ENCODE data around the gene FHAD1.
"Not testable (repeated sequence)": the region's sequence is repeated elsewhere in the genome, so short reads cannot be mapped to it uniquely, and the experiment has no call there.

Gene FHAD1

GRCh38 chr1:15430787-15431570 is 184.0 kb downstream of the FHAD1 start:
- peak; percentile 30 to 68 for DNase-seq (ENCODE audit: extremely low read depth in 1 of 2, low read depth in 1 of 2)

GRCh38 chr1:15431571-15431948 is 184.5 kb downstream of the FHAD1 start:
- DNase-seq (ENCODE audit: extremely low read depth in 1 of 2, low read depth in 1 of 2) = no peak

- DNase-seq (ENCODE audit: extremely low read depth in 1 of 2, low read depth in 1 of 2) = no peak
These were observed 185.3 kb downstream of the FHAD1 start for GRCh38 chr1:15432324-15432723.

GRCh38 chr1:15433471-15433870 is 186.4 kb downstream of the FHAD1 start:
- DNase-seq (ENCODE audit: extremely low read depth in 1 of 2, low read depth in 1 of 2) = no peak

- not testable (repeated sequence) for DNase-seq (ENCODE audit: extremely low read depth in 1 of 2, low read depth in 1 of 2)
These were observed 187.7 kb downstream of the FHAD1 start for GRCh38 chr1:15434739-15435138.

- DNase-seq (ENCODE audit: extremely low read depth in 1 of 2, low read depth in 1 of 2) = no peak
These were observed 188.4 kb downstream of the FHAD1 start for GRCh38 chr1:15435239-15436077.

GRCh38 chr1:15436881-15437442 is 189.9 kb downstream of the FHAD1 start:
- no peak for DNase-seq (ENCODE audit: extremely low read depth in 1 of 2, low read depth in 1 of 2)

- no peak for DNase-seq (ENCODE audit: extremely low read depth in 1 of 2, low read depth in 1 of 2)
These were observed 192.3 kb downstream of the FHAD1 start for GRCh38 chr1:15439325-15439724.

- DNase-seq (ENCODE audit: extremely low read depth in 1 of 2, low read depth in 1 of 2) = no peak
These were observed 193.3 kb downstream of the FHAD1 start for GRCh38 chr1:15440357-15440756.

GRCh38 chr1:15441247-15441646 is 194.2 kb downstream of the FHAD1 start:
- no peak for DNase-seq (ENCODE audit: extremely low read depth in 1 of 2, low read depth in 1 of 2)

- DNase-seq (ENCODE audit: extremely low read depth in 1 of 2, low read depth in 1 of 2) = no peak
These were observed 195.1 kb downstream of the FHAD1 start for GRCh38 chr1:15442119-15442518.

GRCh38 chr1:15442759-15443158 is 195.7 kb downstream of the FHAD1 start:
- no peak for DNase-seq (ENCODE audit: extremely low read depth in 1 of 2, low read depth in 1 of 2)

- no peak for DNase-seq (ENCODE audit: extremely low read depth in 1 of 2, low read depth in 1 of 2)
These were observed 196.3 kb downstream of the FHAD1 start for GRCh38 chr1:15443281-15443680.

- DNase-seq (ENCODE audit: extremely low read depth in 1 of 2, low read depth in 1 of 2) = no peak
These were observed 197.7 kb downstream of the FHAD1 start for GRCh38 chr1:15444468-15445389.

GRCh38 chr1:15445390-15446122 is 198.5 kb downstream of the FHAD1 start:
- DNase-seq (ENCODE audit: extremely low read depth in 1 of 2, low read depth in 1 of 2) = no peak

GRCh38 chr1:15446212-15446611 is 199.2 kb downstream of the FHAD1 start:
- no peak for DNase-seq (ENCODE audit: extremely low read depth in 1 of 2, low read depth in 1 of 2)
